Peyer's patch (tissue), 4 donors: Measurements from ENCODE around the gene CNTNAP5. TPM values are rescaled to one million over a fixed set of nuclear protein-coding genes. Genes with fewer than 3 reads are reported as not detected.

Experiments
- DNase-seq, 3 donors: peaks; one replicate each; pipeline ENCODE4 v3.0.0-alpha.2; 2017 to 2019
- H3K27ac ChIP-seq, 4 donors: fragments of 200-600 bp; sonication (generic); one replicate each; pipeline ENCODE4 v1.5.1; 2016 to 2019
- H3K27me3 ChIP-seq, 2 donors: fragments of 200-600 bp; sonication (generic); one replicate each; pipeline ENCODE4 v1.5.1; 2019
- H3K36me3 ChIP-seq, 3 donors: fragments of 200-600 bp; sonication (generic); one replicate each; pipeline ENCODE4 v1.5.1; 2016 to 2019
- H3K4me1 ChIP-seq, 4 donors: fragments of 200-600 bp; sonication (generic); one replicate each; pipeline ENCODE4 v1.5.1; 2016 to 2019
- H3K4me3 ChIP-seq, 4 donors: fragments of 200-600 bp; sonication (generic); 1 replicate in 3 of 4; 2 replicates in 1 of 4; pipeline ENCODE4 v1.5.1; 2016 to 2019; ENCODE audit warnings: mild to moderate bottlenecking in 1 of 4
- H3K9me3 ChIP-seq, 4 donors: fragments of 200-600 bp; sonication (generic); one replicate each; pipeline ENCODE4 v1.5.1; 2016 to 2019; ENCODE audit warnings: mild to moderate bottlenecking in 1 of 4
- CTCF ChIP-seq, 6 experiments: fragments of 450-650 bp in 4 of 6; fragments of 200-600 bp in 2 of 6; sonication (generic) in 1 of 6; IDR thresholded peaks; one replicate each; pipeline ENCODE4 v1.5.1; 2017 to 2019; ENCODE audit warnings: antibody characterized with exemption in 6 of 6, mild to moderate bottlenecking in 3 of 6, moderate library complexity in 1 of 6
- POLR2A ChIP-seq, 2 donors: fragments of 450-650 bp; IDR thresholded peaks; one replicate each; pipeline ENCODE4 v1.5.1; 2017; ENCODE audit warnings: antibody characterized with exemption in 2 of 2, mild to moderate bottlenecking in 2 of 2, moderate library complexity in 2 of 2
- total RNA-seq, 4 donors: library from RNA; depleted of rRNA; stranded (reverse); fragments of >200 nt; gene quantifications; one replicate each; pipeline ENCODE4 v1.1.0, GENCODE V29; 2016

CNTNAP5 gene
- total RNA-seq, 4 donors from 2014 or later, result not detected

GRCh38 chr2:124610866-124611265 is 585.8 kb downstream of the CNTNAP5 start:
- Histone ChIP-seq H3K9me3 (no peaks in the 10 kb centered on the region), H3K27ac (no peak overlapping the region), H3K4me3 (no peak overlapping the region), H3K4me1 (no peaks in the 10 kb centered on the region), H3K27me3 (no peaks in the 10 kb centered on the region), H3K36me3 (no peaks in the 10 kb centered on the region)
- no peak for DNase-seq
- no peak for TF ChIP-seq POLR2A (IDR thresholded peaks at IDR 0.05)
- TF ChIP-seq CTCF (IDR thresholded peaks at IDR 0.05), result no peak

- no peak overlapping the region for H3K4me3 ChIP-seq
- no peaks in the 10 kb centered on the region for H3K27me3 ChIP-seq
- no peak for DNase-seq
- H3K36me3 ChIP-seq, result no peaks in the 10 kb centered on the region
- no peak for TF ChIP-seq CTCF (IDR thresholded peaks at IDR 0.05)
- TF ChIP-seq POLR2A (IDR thresholded peaks at IDR 0.05), result no peak
- H3K9me3 ChIP-seq, result no peaks in the 10 kb centered on the region
- no peak overlapping the region for H3K27ac ChIP-seq
- H3K4me1 ChIP-seq, result no peaks in the 10 kb centered on the region
Measured at GRCh38 chr2:124623560-124623959, 598.5 kb downstream of the CNTNAP5 start.

GRCh38 chr2:124625561-124625960 is 600.5 kb downstream of the CNTNAP5 start:
- Histone ChIP-seq H3K9me3 (no peaks in the 10 kb centered on the region), H3K4me3 (no peak overlapping the region), H3K4me1 (no peaks in the 10 kb centered on the region), H3K36me3 (no peaks in the 10 kb centered on the region), H3K27me3 (no peaks in the 10 kb centered on the region), H3K27ac (no peak overlapping the region)
- TF ChIP-seq CTCF (IDR thresholded peaks at IDR 0.05) (no peak), POLR2A (IDR thresholded peaks at IDR 0.05) (no peak)
- no peak for DNase-seq

GRCh38 chr2:124626993-124627392 is 601.9 kb downstream of the CNTNAP5 start:
- Histone ChIP-seq H3K4me1 (no peaks in the 10 kb centered on the region), H3K36me3 (no peaks in the 10 kb centered on the region), H3K27me3 (no peaks in the 10 kb centered on the region), H3K9me3 (no peaks in the 10 kb centered on the region), H3K4me3 (no peak overlapping the region), H3K27ac (no peak overlapping the region)
- TF ChIP-seq CTCF (IDR thresholded peaks at IDR 0.05) (no peak), POLR2A (IDR thresholded peaks at IDR 0.05) (no peak)
- no peak for DNase-seq

- DNase-seq, result no peak
- Histone ChIP-seq H3K4me3 (no peak overlapping the region), H3K27ac (no peak overlapping the region), H3K9me3 (no peaks in the 10 kb centered on the region), H3K4me1 (no peaks in the 10 kb centered on the region), H3K36me3 (no peaks in the 10 kb centered on the region), H3K27me3 (no peaks in the 10 kb centered on the region)
- no peak for TF ChIP-seq POLR2A (IDR thresholded peaks at IDR 0.05)
Measured at GRCh38 chr2:124633812-124634211, 608.7 kb downstream of the CNTNAP5 start.

GRCh38 chr2:124639524-124639923 is 614.4 kb downstream of the CNTNAP5 start:
- H3K4me1 ChIP-seq, result no peaks in the 10 kb centered on the region
- TF ChIP-seq CTCF (IDR thresholded peaks at IDR 0.05) (no peak), POLR2A (IDR thresholded peaks at IDR 0.05) (no peak)
- H3K9me3 ChIP-seq, result no peaks in the 10 kb centered on the region
- H3K4me3 ChIP-seq, result no peak overlapping the region
- DNase-seq, result no peak
- no peaks in the 10 kb centered on the region for H3K27me3 ChIP-seq
- H3K27ac ChIP-seq, result no peak overlapping the region
- no peaks in the 10 kb centered on the region for H3K36me3 ChIP-seq
